Breast epithelium (tissue), 3 donors: Measurements from ENCODE around the gene SYT14.

Experiments used
- POLR2A ChIP-seq: fragments of 450-650 bp; IDR thresholded peaks from one replicate; pipeline ENCODE4 v1.6.1; 2016; ENCODE audit warnings: antibody characterized with exemption, mild to moderate bottlenecking, moderate library complexity
- POLR2AphosphoS5 ChIP-seq, 3 donors: sonication (generic); formaldehyde crosslinking; IDR thresholded peaks; one replicate each; pipeline ENCODE4 v1.6.1; 2017; ENCODE audit warnings: antibody characterized with exemption in 3 of 3
- TF ChIP-seq, protein P1 (sequence below), 3 donors: fragments of 450-650 bp; IDR thresholded peaks; one replicate each; pipeline ENCODE4 v1.5.1; 2016 to 2017; ENCODE audit warnings: antibody characterized with exemption in 3 of 3, mild to moderate bottlenecking in 3 of 3, moderate library complexity in 3 of 3

GRCh38 chr1:209996348-209996747 lies 58.3 kb downstream of the SYT14 start:
- TF ChIP-seq, protein P1, sequence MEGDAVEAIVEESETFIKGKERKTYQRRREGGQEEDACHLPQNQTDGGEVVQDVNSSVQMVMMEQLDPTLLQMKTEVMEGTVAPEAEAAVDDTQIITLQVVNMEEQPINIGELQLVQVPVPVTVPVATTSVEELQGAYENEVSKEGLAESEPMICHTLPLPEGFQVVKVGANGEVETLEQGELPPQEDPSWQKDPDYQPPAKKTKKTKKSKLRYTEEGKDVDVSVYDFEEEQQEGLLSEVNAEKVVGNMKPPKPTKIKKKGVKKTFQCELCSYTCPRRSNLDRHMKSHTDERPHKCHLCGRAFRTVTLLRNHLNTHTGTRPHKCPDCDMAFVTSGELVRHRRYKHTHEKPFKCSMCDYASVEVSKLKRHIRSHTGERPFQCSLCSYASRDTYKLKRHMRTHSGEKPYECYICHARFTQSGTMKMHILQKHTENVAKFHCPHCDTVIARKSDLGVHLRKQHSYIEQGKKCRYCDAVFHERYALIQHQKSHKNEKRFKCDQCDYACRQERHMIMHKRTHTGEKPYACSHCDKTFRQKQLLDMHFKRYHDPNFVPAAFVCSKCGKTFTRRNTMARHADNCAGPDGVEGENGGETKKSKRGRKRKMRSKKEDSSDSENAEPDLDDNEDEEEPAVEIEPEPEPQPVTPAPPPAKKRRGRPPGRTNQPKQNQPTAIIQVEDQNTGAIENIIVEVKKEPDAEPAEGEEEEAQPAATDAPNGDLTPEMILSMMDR (IDR thresholded peaks at IDR 0.05): no peak
- no peak for TF ChIP-seq POLR2A
- TF ChIP-seq POLR2AphosphoS5 (IDR thresholded peaks at IDR 0.05): no peak
